Right hindlimb (tissue), 1 donor: ENCODE data around the gene RCC2.
"Not testable (repeated sequence)": the region's sequence is repeated elsewhere in the genome, so short reads cannot be mapped to it uniquely, and the experiment has no call there.

Experiments used
- DNase-seq: peaks from one replicate; pipeline ENCODE4 v3.0.0-alpha.2; 2018

Gene RCC2

GRCh38 chr1:17439250-17440073, at the start of gene RCC2:
Gene RCC2 (minus strand): TSS chr1:17439677. CDS start chr1:17438514, 1,163 bp downstream.
- peak; percentile 78 for DNase-seq

DNA sequence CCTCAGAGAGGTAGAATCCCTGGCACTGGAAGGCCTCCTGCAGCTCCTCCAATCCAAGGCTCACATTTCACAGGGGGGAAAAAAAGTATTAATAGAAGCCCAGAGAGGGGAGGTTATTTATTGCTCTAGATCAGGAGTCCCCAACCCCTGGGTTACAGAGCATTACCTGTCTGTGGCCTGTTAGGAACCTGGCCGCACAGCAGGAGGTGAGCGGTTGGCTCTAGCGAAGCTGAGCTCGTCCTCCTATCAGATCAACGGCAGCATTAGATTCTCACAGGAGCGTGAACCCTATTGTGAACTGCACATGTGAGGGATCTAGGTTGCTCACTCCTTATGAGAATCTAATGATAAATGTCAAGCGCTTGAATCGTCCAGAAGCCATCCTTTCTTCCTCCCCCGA, 46.8 kb upstream of the RCC2 start:
- DNase-seq, result no peak

DNA sequence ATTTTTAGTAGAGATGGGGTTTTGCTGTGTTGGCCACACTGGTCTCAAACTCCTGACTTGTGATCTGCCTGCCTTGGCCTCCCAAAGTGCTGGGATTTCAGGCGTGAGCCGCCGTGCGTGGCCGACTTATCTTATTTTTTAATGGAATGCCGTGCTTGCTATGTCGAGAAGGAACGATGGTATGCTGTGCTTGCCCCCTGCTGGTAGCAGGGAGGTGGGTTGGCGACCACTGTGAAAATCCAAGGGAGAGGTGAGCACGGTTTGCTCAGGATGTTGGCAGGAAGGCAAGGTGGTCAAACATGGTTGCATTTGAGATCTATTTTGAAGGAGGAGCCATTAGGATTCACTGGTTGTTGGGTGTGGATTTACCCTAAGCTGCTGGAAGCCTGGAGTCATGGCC, 45.8 kb upstream of the RCC2 start:
- no peak for DNase-seq

DNA sequence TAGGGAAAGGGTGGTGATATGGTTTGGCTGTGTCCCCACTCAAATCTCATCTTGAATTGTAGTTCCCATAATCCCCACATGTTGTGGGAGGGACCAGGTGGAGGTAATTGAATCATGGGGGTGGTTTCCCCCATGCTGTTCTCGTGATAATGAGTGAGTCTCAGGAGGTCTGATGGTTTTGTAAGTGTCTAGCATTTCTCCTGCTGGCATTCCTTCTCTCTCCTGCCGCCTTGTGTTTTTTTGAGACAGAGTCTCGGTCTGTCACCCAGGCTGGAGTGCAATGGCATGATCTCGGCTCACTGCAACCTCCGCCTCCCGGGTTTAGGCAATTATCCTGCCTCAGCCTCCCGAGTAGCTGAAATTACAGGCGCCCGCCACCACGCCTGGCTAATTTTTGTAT, 42.5 kb upstream of the RCC2 start:
- not testable (repeated sequence) for DNase-seq

- DNase-seq, result no peak
Observed at GRCh38 chr1:17480846-17481245, 41.4 kb upstream of the RCC2 start.

DNA sequence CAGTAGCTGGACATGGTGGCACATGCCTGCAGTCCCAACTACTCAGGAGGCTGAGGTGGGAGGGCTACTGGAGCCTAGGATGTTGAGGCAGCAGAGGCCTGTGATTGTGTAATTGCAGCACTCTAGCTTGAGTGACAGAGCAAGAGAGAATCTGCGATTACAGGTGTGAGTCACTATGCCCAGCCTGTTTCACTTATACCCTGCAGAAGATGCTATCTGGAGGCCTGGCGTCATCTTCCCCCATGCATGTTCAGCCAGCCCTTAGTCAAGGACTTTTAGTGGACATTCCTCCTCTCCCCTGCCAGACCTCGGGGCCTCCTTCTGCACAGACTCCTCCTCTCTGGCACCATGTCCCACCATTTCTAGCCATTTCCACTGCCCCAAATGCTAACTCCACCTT, 36.3 kb upstream of the RCC2 start:
- DNase-seq, result no peak

DNA sequence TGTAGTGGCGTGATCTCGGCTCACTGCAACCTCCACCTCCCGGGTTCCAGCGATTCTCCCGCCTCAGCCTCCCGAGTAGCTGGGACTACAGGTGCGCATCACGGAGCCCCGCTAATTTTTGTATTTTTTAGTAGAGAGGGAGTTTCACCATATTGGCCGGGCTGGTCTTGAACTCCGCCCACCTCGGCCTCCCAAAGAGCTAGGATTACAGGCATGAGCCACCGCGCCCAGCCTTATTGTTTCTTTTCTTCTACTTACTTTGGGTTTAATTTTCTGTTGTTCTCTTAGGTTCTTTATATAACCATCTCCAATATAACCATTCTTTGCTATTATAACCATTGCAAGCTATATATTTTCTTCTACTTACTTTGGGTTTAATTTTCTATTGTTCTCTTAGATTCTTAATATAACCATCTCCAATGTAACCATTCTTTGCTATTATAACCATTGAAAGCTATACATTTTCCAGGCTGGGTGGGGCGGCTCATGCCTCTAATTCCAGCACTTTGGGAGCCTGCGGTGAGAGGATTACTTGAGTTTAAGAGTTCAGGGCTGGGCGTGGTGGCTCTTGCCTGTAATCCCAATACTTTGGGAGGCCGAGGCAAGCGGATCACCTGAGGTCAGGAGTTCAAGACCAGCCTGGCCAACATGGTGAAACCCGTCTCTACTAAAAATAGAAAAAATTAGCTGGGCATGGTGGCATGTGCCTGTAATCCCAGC, 35.5 kb upstream of the RCC2 start:
- DNase-seq, result not testable (repeated sequence)

DNA sequence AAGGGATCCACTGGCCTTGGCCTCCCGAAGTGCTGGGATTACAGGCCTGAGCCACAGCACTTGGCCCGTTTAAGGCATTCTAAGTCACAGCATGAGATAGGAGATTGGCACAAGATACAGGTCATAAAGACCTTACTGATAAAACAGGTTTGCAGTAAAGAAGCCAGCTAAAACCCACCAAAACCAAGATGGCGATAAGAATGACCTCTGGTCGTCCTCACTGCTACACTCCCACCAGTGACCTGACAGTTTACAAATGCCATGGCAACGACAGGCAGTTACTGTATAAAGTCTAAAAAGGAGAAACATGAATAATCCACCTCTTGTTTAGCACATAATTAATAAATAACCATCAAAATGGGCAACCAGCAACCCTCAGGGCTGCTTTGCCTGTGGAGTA, 33.3 kb upstream of the RCC2 start:
- DNase-seq, result no peak

GRCh38 chr1:17471393-17471792, 31.9 kb upstream of the RCC2 start:
- DNase-seq, result no peak

DNA sequence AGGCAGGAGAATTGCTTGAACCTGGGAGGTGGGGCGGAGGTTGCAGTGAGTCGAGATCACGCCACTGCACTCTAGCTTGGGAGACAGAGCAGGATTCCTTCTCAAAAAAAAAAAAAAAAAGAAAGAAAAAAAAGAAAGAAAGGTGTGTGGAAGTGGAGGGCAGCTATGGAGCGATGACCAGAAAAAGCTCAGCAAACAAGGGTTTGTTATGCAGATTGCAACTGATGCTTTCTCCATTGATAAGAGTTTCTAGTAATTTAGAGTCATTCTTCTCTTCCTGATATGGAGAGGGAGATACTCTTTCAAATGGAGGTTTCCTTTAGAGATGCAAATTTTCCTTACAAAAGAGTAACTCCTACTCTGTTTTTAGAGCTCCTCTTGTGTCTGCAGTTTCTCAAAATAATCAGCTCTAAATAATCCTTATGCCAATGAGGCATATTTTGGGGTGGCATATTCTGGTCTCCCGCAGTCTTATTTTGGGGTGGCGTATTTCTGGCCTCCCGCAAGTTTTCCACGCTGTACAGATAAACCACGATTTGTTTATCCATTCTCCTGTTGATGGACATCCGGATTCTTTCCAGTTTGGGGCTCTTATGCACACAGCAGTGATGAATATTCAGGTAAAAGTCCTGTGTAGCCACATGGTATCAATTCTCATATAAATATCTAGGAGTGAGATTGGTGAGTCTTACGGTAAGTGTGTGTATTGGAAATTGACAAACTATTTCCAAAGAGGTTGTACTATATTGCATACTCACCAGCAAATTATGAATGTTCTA, 30.7 kb upstream of the RCC2 start:
- DNase-seq, result no peak

- DNase-seq, result not testable (repeated sequence)
Observed at GRCh38 chr1:17468357-17469265, 29.1 kb upstream of the RCC2 start.

GRCh38 chr1:17466359-17466758, 26.9 kb upstream of the RCC2 start:
- no peak for DNase-seq

DNA sequence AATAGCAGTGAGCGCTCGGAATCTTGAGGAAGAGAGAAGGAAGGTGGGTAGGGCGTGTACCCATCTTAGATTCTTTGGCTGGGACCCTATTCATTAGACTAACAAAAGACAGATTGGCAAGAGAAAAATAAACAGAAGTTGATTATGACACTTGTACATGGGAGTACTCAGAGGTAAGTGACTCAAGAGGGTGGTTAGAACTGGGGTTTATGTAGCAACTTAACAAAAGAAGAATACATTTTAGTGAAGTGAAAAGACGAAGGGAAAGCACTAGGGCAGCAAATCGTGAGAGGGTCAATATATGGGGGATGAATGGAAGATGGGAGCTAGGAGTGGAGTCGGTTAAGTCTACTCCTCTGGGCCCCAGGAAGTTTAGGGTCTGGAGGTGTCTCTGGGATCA, 25.8 kb upstream of the RCC2 start:
- no peak for DNase-seq

GRCh38 chr1:17463991-17464390, 24.5 kb upstream of the RCC2 start:
- DNase-seq, result no peak

DNA sequence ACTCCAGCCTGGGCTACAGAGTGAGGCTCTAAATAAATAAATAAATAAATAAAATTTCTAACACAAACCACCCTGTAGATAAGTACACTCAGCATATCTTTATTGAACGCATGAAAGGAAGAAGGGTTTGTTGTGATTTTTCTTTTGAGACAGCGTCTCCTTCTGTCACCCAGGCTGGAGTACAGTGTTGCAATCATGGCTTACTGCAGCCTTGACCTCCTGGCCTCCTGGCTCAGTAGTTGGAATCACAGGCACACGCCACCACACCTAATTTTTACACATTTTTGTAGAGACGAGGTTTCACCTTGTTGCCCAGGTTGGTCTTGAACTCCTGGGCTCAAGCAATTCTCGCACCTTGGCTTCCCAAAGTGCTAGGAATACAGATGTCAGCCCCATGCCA, 23.2 kb upstream of the RCC2 start:
- DNase-seq, result no peak

DNA sequence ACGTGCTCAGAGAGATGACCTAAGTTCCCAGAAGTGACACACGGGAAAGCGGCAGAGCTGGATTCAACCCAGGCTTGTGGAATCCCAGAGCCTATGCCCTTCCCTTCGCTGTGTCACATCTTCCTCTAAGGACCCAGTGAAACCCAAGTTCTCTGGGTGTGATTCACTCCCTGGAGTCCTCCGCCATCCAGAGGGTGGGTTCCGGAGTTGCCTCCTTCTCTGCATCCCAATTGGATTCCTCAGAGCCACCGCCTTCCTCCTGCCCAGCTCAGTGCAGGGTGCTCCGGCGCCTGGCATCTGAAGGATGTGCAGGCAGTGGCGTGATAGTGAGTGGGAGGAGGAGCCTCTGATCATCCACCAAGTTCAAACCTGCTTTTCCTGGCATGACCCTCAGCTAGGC, 20.7 kb upstream of the RCC2 start:
- no peak for DNase-seq

DNA sequence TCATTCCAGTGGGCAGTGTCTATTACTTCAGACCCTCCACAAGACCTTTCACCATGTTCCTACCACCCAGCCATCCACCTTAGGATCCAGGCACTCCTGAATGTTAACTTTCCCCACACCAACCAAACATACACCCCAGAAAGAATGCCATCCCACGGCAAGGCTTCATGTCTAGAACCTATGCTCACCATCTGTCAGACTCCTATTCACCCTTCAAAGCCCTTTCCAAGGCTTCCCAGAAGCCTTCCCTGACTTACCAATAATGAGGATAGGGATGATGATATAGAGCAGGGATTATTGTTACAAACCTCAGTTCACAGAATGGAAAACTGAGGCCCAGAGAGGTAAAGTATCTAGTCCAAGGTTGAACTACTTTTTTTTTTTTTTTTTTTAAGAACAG, 19.3 kb upstream of the RCC2 start:
- no peak for DNase-seq

- DNase-seq, result no peak
Observed at GRCh38 chr1:17452686-17453085, 13.2 kb upstream of the RCC2 start.

DNA sequence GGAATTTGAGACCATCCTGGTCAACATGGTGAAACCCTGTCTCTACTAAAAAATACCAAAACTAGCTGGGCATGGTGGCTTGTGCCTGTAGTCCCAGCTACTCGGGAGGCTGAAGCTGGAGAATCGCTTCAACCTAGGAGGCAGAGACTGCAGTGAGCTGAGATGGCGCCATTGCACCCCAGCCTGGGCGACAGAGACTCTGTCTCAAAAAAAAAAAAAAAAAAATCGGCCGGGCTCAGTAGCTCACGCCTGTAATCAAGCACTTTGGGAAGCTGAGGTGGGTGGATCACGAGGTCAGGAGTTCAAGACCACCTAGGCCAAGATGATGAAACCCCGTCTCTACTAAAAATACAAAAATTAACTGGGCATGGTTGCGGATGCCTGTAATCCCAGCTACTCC, 12.7 kb upstream of the RCC2 start:
- not testable (repeated sequence) for DNase-seq

- DNase-seq, result no peak
Observed at GRCh38 chr1:17451731-17452130, 12.3 kb upstream of the RCC2 start.

- DNase-seq, result no peak
Observed at GRCh38 chr1:17447501-17447992, 8.1 kb upstream of the RCC2 start.

DNA sequence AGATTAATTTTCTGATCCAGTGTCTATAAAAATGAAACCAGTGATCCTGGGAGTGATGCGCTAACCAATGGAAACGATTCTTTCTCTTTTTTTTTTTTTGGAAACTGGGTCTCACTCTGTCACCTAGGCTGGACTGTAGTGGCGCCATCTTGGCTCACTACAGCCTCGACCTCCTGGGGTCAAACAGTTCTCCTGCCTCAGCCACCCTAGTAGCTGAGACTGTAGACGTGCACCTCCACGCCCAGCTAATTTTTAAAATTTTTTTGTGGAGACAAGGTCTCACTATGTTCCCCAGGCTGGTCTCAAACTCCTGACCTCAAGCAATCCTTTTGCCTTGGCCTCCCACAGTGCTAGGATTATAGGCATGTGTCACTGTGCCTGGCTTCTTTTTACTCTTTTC, 3.4 kb upstream of the RCC2 start:
- no peak for DNase-seq
